Measurements from ENCODE around the gene GRIN1.

Gene GRIN1

GRCh38 chr9:137106662-137107250, 32.2 kb upstream of the GRIN1 start:
- peaks cover 75% of the 10 kb centered on the region for H3K36me3 ChIP-seq (ENCODE audit: control insufficient read depth, insufficient read depth, low read length)
- H3K9ac ChIP-seq (ENCODE audit: low read depth, low read length), result no peak overlapping the region
- no peak overlapping the region for H3K4me3 ChIP-seq (ENCODE audit: low read depth, low read length)
- H3K27ac ChIP-seq (ENCODE audit: low read depth, low read length), result no peak overlapping the region
- H3K27me3 ChIP-seq (ENCODE audit: control insufficient read depth, insufficient read depth, low read length), result no peaks in the 10 kb centered on the region
- H3K9me3 ChIP-seq (ENCODE audit: control insufficient read depth, insufficient read depth, low read length), result 0 out of 2 replicates have a peak, but pooled peaks cover 8% of the 10 kb centered on the region
- H3K4me1 ChIP-seq (ENCODE audit: control insufficient read depth, insufficient read depth, low read length), result no peaks in the 10 kb centered on the region

GRCh38 chr9:137107312-137107921, 31.5 kb upstream of the GRIN1 start:
- Histone ChIP-seq H3K9ac (ENCODE audit: low read depth, low read length) (no peak overlapping the region), H3K4me1 (ENCODE audit: control insufficient read depth, insufficient read depth, low read length) (no peaks in the 10 kb centered on the region), H3K4me3 (ENCODE audit: low read depth, low read length) (no peak overlapping the region), H3K27me3 (ENCODE audit: control insufficient read depth, insufficient read depth, low read length) (no peaks in the 10 kb centered on the region), H3K36me3 (ENCODE audit: control insufficient read depth, insufficient read depth, low read length) (peaks cover 68% of the 10 kb centered on the region), H3K27ac (ENCODE audit: low read depth, low read length) (no peak overlapping the region), H3K9me3 (ENCODE audit: control insufficient read depth, insufficient read depth, low read length) (0 out of 2 replicates have a peak, but pooled peaks cover 5% of the 10 kb centered on the region)

DNA sequence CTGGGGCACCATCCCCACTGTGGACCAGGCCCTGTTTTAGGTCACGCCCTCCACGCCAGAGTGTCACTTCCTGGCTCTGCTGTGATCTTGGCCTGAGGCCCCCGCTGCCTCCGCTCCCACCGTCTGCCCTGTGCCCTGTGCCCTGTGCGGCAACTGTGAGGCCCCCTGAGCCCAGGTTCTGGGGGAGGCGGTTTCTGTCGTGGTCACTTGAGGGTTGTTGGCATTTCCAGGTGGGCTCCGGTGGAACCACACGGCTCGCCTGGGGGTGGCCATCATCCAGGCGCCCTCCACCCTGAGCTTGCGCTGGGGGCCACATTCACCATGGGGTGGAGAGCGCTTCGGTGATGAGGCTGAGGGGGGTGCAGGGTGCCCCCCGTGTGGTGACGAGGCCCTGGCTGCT, 31.0 kb upstream of the GRIN1 start:
- Histone ChIP-seq H3K27me3 (ENCODE audit: control insufficient read depth, insufficient read depth, low read length) (peaks cover 2% of the 10 kb centered on the region; the same call in 1 of the 2 replicates), H3K4me3 (ENCODE audit: low read depth, low read length) (no peak overlapping the region), H3K9ac (ENCODE audit: low read depth, low read length) (no peak overlapping the region), H3K9me3 (ENCODE audit: control insufficient read depth, insufficient read depth, low read length) (no peaks in the 10 kb centered on the region), H3K36me3 (ENCODE audit: control insufficient read depth, insufficient read depth, low read length) (peaks cover 62% of the 10 kb centered on the region), H3K4me1 (ENCODE audit: control insufficient read depth, insufficient read depth, low read length) (no peaks in the 10 kb centered on the region), H3K27ac (ENCODE audit: low read depth, low read length) (no peak overlapping the region)

DNA sequence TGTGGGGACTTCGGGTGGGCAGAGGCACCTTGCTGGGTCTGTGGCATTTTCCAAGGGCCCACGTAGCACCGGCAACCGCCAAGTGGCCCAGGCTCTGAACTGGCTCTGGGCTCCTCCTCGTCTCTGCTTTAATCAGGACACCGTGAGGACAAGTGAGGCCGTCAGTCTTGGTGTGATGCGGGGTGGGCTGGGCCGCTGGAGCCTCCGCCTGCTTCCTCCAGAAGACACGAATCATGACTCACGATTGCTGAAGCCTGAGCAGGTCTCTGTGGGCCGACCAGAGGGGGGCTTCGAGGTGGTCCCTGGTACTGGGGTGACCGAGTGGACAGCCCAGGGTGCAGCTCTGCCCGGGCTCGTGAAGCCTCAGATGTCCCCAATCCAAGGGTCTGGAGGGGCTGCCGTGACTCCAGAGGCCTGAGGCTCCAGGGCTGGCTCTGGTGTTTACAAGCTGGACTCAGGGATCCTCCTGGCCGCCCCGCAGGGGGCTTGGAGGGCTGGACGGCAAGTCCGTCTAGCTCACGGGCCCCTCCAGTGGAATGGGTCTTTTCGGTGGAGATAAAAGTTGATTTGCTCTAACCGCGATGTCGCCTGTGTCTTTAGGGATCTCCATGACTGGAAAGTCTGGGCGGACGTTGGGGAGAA, 30.2 kb upstream of the GRIN1 start:
- H3K4me1 ChIP-seq (ENCODE audit: control insufficient read depth, insufficient read depth, low read length), result no peaks in the 10 kb centered on the region
- H3K36me3 ChIP-seq (ENCODE audit: control insufficient read depth, insufficient read depth, low read length), result peaks cover 55% of the 10 kb centered on the region
- no peak overlapping the region for H3K4me3 ChIP-seq (ENCODE audit: low read depth, low read length)
- no peak overlapping the region for H3K27ac ChIP-seq (ENCODE audit: low read depth, low read length)
- H3K27me3 ChIP-seq (ENCODE audit: control insufficient read depth, insufficient read depth, low read length), result peaks cover 9% of the 10 kb centered on the region
- no peak overlapping the region for H3K9ac ChIP-seq (ENCODE audit: low read depth, low read length)
- H3K9me3 ChIP-seq (ENCODE audit: control insufficient read depth, insufficient read depth, low read length), result no peaks in the 10 kb centered on the region

GRCh38 chr9:137109250-137110146, 29.5 kb upstream of the GRIN1 start:
- Histone ChIP-seq H3K4me1 (ENCODE audit: control insufficient read depth, insufficient read depth, low read length) (no peaks in the 10 kb centered on the region), H3K27me3 (ENCODE audit: control insufficient read depth, insufficient read depth, low read length) (peaks cover 15% of the 10 kb centered on the region), H3K9me3 (ENCODE audit: control insufficient read depth, insufficient read depth, low read length) (no peaks in the 10 kb centered on the region), H3K27ac (ENCODE audit: low read depth, low read length) (no peak overlapping the region), H3K9ac (ENCODE audit: low read depth, low read length) (no peak overlapping the region), H3K4me3 (ENCODE audit: low read depth, low read length) (no peak overlapping the region), H3K36me3 (ENCODE audit: control insufficient read depth, insufficient read depth, low read length) (peaks cover 49% of the 10 kb centered on the region)

DNA sequence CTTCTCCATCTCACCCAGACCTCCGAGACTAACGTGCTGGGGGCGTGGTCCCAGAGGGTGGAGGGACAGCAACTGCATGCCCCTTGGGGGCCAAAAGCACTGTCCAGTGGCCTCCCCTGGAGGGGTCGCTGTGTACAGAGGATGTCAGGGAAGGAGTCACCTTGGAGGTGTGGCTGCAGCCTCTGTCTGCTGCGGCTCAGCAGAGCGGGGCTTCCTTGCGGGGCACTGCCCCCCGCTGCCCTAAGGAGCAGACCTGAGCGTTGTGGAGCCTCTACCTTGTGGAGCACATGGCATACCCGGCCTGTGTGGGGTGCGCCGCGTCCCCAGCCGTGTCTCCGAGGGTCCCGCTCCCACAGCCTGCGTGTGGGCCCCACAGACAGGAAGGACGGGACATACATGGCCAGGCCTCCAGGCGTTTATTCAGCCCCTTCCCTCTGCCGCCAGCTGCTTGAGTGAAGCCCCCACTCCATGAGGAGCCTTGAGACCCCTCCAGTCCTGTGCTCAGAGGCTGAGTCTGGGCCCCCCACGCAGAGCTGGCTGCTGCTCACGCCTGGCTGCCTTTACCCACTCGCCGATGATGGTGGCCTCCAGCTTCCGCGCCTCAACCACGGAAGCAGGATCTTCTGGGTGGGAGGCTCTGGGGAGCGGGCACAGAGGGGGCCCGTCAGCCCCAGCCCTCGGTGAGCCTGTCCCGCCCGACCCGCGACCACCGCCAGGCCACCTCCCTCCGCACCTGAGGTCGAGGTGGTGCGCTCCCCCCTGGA, 28.6 kb upstream of the GRIN1 start:
- no peaks in the 10 kb centered on the region for H3K9me3 ChIP-seq (ENCODE audit: control insufficient read depth, insufficient read depth, low read length)
- H3K4me1 ChIP-seq (ENCODE audit: control insufficient read depth, insufficient read depth, low read length), result no peaks in the 10 kb centered on the region
- H3K9ac ChIP-seq (ENCODE audit: low read depth, low read length), result no peak overlapping the region; the same call in 1 of the 2 replicates
- no peak overlapping the region for H3K4me3 ChIP-seq (ENCODE audit: low read depth, low read length)
- H3K27me3 ChIP-seq (ENCODE audit: control insufficient read depth, insufficient read depth, low read length), result peaks cover 23% of the 10 kb centered on the region
- H3K27ac ChIP-seq (ENCODE audit: low read depth, low read length), result no peak overlapping the region
- H3K36me3 ChIP-seq (ENCODE audit: control insufficient read depth, insufficient read depth, low read length), result peaks cover 43% of the 10 kb centered on the region

DNA sequence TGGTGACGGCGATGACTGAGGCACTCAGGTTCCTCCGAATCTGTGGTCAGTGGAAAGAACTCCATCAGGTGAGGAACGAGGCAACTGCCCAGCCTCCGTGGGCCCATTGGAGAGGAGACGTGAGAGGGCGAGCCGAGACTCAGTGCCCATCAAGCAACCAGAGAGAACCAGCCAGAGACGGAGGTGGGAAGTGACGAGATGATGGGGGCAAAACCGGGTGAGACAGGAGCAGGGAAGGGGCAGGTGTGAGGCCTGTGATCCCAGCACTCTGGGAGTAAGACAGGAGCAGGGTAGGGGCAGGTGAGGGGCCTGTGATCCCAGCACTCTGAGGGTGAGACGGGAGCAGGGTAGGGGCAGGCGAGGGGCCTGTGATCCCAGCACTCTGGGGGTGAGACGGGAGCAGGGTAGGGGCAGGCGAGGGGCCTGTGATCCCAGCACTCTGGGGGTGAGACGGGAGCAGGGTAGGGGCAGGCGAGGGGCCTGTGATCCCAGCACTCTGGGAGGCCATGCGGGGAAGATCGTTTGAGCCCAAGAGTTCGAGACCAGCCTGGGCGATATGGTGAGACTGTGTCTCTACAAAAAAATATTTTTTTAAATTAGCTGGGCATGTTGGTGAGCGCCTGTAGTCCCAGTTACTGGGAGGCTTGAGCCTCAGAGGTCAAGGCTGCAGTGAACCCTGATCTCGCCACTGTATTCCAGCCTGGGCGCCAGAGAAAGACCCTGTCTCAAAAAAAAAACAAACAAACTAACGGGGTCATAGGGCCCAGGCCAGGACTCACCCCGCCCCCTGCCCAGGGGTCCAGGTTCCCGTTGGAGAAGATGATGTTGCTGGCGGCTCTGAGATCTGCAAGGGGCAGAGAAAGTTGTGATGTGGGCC, 27.8 kb upstream of the GRIN1 start:
- Histone ChIP-seq H3K4me3 (ENCODE audit: low read depth, low read length) (no peak overlapping the region), H3K27ac (ENCODE audit: low read depth, low read length) (no peak overlapping the region), H3K9me3 (ENCODE audit: control insufficient read depth, insufficient read depth, low read length) (no peaks in the 10 kb centered on the region), H3K9ac (ENCODE audit: low read depth, low read length) (no peak overlapping the region), H3K4me1 (ENCODE audit: control insufficient read depth, insufficient read depth, low read length) (no peaks in the 10 kb centered on the region), H3K36me3 (ENCODE audit: control insufficient read depth, insufficient read depth, low read length) (peaks cover 36% of the 10 kb centered on the region), H3K27me3 (ENCODE audit: control insufficient read depth, insufficient read depth, low read length) (peaks cover 27% of the 10 kb centered on the region)

- Histone ChIP-seq H3K36me3 (ENCODE audit: control insufficient read depth, insufficient read depth, low read length) (peaks cover 29% of the 10 kb centered on the region), H3K4me1 (ENCODE audit: control insufficient read depth, insufficient read depth, low read length) (no peaks in the 10 kb centered on the region), H3K4me3 (ENCODE audit: low read depth, low read length) (no peak overlapping the region), H3K9ac (ENCODE audit: low read depth, low read length) (no peak overlapping the region), H3K27me3 (ENCODE audit: control insufficient read depth, insufficient read depth, low read length) (peaks cover 29% of the 10 kb centered on the region), H3K9me3 (ENCODE audit: control insufficient read depth, insufficient read depth, low read length) (no peaks in the 10 kb centered on the region), H3K27ac (ENCODE audit: low read depth, low read length) (no peak overlapping the region)
Measured at GRCh38 chr9:137111788-137112563, 27.0 kb upstream of the GRIN1 start.

- Histone ChIP-seq H3K9me3 (ENCODE audit: control insufficient read depth, insufficient read depth, low read length) (no peaks in the 10 kb centered on the region), H3K9ac (ENCODE audit: low read depth, low read length) (no peak overlapping the region), H3K4me3 (ENCODE audit: low read depth, low read length) (no peak overlapping the region), H3K4me1 (ENCODE audit: control insufficient read depth, insufficient read depth, low read length) (no peaks in the 10 kb centered on the region), H3K27ac (ENCODE audit: low read depth, low read length) (no peak overlapping the region), H3K27me3 (ENCODE audit: control insufficient read depth, insufficient read depth, low read length) (peaks cover 29% of the 10 kb centered on the region), H3K36me3 (ENCODE audit: control insufficient read depth, insufficient read depth, low read length) (peaks cover 21% of the 10 kb centered on the region)
Measured at GRCh38 chr9:137112564-137113384, 26.2 kb upstream of the GRIN1 start.

All from HUES48 (cell line).